Measurements from ENCODE around the gene SCP2D1. TPM values are rescaled to one million over a fixed set of nuclear protein-coding genes. Genes with fewer than 3 reads are reported as not detected.

The SCP2D1 gene
- total RNA-seq, 2 experiments from 2014 or later = not detected

DNA sequence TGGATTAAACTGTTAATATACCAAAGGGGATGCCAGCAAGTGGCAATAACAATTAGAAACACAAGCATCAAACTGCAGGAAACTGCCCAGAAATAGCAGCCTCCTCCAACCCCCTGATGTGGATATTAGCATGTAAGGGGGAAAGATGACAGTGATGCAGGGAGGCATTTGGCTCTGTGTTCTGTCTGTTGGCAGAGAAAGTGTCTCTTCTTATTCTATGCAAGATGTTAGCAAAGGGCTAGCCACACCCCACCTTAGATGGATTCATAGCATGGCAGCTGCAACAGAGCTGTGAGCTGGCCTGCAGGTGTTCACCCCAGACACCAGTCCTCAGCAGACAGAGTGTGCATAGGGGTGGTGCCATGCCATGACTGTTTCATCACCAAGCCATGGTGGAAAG is 38.0 kb downstream of the SCP2D1 start:
- Mint-ChIP-seq H3K4me1 (no peaks in the 10 kb centered on the region), H3K4me3 (no peak overlapping the region), H3K9me3 (ENCODE audit: low read depth) (no peaks in the 10 kb centered on the region), H3K27ac (no peak overlapping the region), H3K36me3 (ENCODE audit: low read depth) (no peaks in the 10 kb centered on the region), H3K27me3 (no peaks in the 10 kb centered on the region)
- intact Hi-C loops (cut with DNase I, micrococcal nuclease) = no loop called here
- DNase-seq (no peak), ATAC-seq (no peak)
- POLR2A ChIA-PET = no interaction called here
- CTCF ChIA-PET = no interaction called here

DNA sequence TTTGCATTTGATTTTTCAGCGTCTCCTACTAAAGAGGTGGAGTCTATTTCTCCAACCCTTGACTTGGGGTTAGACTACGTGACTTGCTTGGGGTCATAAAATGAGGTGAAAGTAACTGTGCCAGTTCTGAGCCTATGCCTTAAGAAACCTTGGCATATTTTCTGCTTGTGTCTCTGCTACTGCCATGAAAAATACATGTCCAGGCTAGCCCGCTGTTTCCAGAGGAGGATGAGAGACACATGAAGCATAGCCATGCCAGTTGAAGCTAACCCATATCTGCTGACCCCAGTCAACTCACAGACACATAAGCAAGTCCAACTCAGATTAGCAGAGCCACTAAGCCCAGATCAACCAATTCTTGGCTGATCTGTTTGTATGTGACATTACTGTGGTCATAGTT is 38.7 kb downstream of the SCP2D1 start:
- Mint-ChIP-seq H3K27me3 (no peaks in the 10 kb centered on the region), H3K27ac (no peak overlapping the region), H3K4me1 (no peaks in the 10 kb centered on the region), H3K4me3 (no peak overlapping the region), H3K9me3 (ENCODE audit: low read depth) (no peaks in the 10 kb centered on the region), H3K36me3 (ENCODE audit: low read depth) (no peaks in the 10 kb centered on the region)
- CTCF ChIA-PET = no interaction called here
- ATAC-seq (no peak), DNase-seq (no peak)
- POLR2A ChIA-PET = no interaction called here
- intact Hi-C loops (cut with DNase I, micrococcal nuclease) = no loop called here

DNA sequence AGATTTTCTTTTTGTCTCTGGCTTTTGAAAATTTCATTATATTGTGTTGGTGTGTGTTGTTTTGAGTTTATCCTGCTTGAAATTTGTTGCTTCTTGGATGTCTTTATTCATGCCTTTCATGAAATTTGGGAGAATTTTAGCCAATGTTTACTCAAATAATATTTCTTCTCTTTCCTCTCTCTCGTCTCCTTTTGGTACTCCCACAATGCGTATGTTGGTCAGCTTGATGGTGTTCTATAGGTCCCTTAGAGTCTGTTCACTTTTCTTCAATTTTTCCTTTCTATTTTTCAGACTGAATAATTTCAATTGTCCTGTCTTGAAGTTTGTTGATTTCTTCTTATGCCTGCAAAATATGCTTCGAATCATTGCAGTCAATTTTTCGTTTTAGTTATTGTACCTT is 39.6 kb downstream of the SCP2D1 start:
- no peaks in the 10 kb centered on the region for H3K36me3 Mint-ChIP-seq (ENCODE audit: low read depth)
- POLR2A ChIA-PET = no interaction called here
- no peak overlapping the region for H3K27ac Mint-ChIP-seq
- H3K4me1 Mint-ChIP-seq = no peaks in the 10 kb centered on the region
- H3K4me3 Mint-ChIP-seq = no peak overlapping the region
- CTCF ChIA-PET = no interaction called here
- ATAC-seq (no peak), DNase-seq (no peak)
- no peaks in the 10 kb centered on the region for H3K27me3 Mint-ChIP-seq
- no peaks in the 10 kb centered on the region for H3K9me3 Mint-ChIP-seq (ENCODE audit: low read depth)
- intact Hi-C loops (cut with DNase I, micrococcal nuclease) = no loop called here

DNA sequence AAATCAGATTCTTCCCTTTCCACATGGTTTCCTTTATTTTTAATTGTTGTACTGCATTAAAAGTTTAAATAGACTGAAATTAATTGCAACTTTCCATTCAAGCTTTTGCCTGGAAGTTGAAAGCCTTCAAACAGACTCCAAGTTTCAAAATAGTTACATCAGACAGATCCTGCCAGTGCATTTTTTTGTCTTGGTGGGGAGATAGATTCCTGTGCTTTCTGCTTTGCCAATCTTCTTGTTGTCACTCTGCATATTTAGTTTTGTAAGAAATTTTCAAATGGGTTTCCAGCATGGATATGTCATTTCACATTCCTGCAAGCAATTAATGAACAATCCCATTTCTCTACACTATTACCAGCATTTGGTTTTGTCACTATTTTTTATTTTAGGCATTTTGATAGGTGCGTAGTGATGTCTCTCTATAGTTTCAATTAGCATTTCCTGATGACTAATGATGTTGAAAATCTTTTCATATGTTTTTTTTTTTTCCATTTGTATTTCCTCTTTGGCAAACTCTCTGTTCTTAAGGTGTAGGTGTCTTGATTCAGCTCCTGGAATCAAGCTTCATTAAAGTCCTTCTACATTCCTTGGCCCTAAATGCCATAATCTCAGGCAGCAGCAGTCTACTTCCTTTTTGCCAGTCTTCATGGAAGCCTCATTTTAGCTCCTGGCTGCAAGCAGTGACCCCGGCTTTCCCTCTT is 40.5 kb downstream of the SCP2D1 start:
- intact Hi-C loops (cut with DNase I, micrococcal nuclease) = no loop called here
- Mint-ChIP-seq H3K27ac (no peak overlapping the region), H3K36me3 (ENCODE audit: low read depth) (no peaks in the 10 kb centered on the region), H3K4me1 (no peaks in the 10 kb centered on the region), H3K4me3 (no peak overlapping the region), H3K27me3 (no peaks in the 10 kb centered on the region), H3K9me3 (ENCODE audit: low read depth) (no peaks in the 10 kb centered on the region)
- POLR2A ChIA-PET = no interaction called here
- CTCF ChIA-PET = no interaction called here
- ATAC-seq = no peak
- DNase-seq = no peak

DNA sequence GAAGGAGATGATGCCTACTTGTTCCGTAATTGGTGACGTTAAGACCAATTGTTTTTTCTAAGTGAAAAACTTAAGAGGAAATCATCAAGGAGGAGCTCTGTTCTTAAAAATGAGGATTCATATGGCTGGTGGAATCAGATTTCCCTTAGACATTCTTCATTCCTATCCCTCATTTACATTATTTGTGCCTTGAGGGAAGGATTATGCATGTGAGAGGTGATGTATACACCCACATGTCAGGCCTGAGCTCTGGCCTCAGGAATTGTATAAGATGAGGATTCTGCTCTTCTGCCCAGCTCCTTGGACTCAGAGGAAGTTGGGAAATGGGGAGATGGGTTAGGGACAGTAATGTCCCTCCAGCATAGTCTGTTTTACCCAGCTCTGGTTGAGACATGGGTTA is 42.3 kb downstream of the SCP2D1 start:
- Mint-ChIP-seq H3K27me3 (no peaks in the 10 kb centered on the region), H3K9me3 (ENCODE audit: low read depth) (peaks cover 8% of the 10 kb centered on the region), H3K4me3 (no peak overlapping the region), H3K4me1 (no peaks in the 10 kb centered on the region), H3K36me3 (ENCODE audit: low read depth) (no peaks in the 10 kb centered on the region), H3K27ac (no peak overlapping the region)
- CTCF ChIA-PET = interaction anchor here (1.0 kb wide), 1 partner anchor 91 kb away, joined by 4 read pairs; no protein-coding TSS in a partner anchor
- intact Hi-C loops (cut with DNase I, micrococcal nuclease) = no loop called here
- DNase-seq (no peak), ATAC-seq (no peak)
- POLR2A ChIA-PET = no interaction called here

DNA sequence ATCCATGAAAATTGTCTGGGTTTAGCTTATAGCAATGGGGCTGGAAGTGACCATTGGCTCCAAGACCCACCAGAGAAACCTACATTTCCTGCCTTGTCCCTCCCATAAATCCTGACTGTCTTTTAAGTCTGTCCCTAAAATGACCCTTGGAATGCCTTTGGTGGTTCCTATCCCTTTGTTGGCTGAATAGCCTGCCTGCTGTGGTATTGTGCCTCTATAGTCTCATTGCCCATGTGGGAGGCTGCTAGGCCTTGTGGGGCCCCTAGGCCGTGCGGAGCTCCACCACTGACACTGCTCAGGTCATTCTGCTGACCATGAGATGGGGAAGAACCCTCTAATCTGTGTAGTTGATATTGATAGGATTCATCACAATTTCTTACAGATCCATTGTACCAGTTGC is 43.3 kb downstream of the SCP2D1 start:
- Mint-ChIP-seq H3K4me3 (no peak overlapping the region), H3K27me3 (no peaks in the 10 kb centered on the region), H3K27ac (no peak overlapping the region), H3K36me3 (ENCODE audit: low read depth) (no peaks in the 10 kb centered on the region), H3K9me3 (ENCODE audit: low read depth) (peaks cover 8% of the 10 kb centered on the region), H3K4me1 (no peaks in the 10 kb centered on the region)
- intact Hi-C loops (cut with DNase I, micrococcal nuclease) = no loop called here
- no peak for DNase-seq
- CTCF ChIA-PET = no interaction called here
- no peak for ATAC-seq
- POLR2A ChIA-PET = no interaction called here

DNA sequence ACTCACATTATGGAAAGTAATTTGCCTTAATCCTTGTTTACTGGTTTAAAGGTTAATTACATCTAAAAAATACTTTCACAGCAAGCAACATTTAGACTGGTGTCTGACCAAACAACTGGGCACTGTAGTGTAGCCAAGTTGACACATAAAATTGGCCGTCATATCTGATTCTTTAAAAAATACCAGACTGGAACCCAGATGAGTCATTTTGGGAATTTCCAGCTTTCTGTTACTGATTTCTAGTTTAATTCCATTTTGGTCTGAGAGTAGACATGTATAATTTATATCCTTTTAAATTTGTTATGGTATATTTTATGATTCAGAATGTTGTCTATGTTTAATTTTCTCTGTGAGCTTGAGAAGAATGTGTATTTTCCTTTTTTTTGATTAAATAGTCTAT is 44.1 kb downstream of the SCP2D1 start:
- ATAC-seq (no peak), DNase-seq (no peak)
- intact Hi-C loops (cut with DNase I, micrococcal nuclease) = no loop called here
- ChIA-PET POLR2A (no interaction called here), CTCF (no interaction called here)
- H3K4me1 Mint-ChIP-seq = no peaks in the 10 kb centered on the region
- H3K27me3 Mint-ChIP-seq = no peaks in the 10 kb centered on the region
- H3K27ac Mint-ChIP-seq = no peak overlapping the region
- H3K4me3 Mint-ChIP-seq = no peak overlapping the region
- no peaks in the 10 kb centered on the region for H3K36me3 Mint-ChIP-seq (ENCODE audit: low read depth)
- peaks cover 8% of the 10 kb centered on the region for H3K9me3 Mint-ChIP-seq (ENCODE audit: low read depth)

DNA sequence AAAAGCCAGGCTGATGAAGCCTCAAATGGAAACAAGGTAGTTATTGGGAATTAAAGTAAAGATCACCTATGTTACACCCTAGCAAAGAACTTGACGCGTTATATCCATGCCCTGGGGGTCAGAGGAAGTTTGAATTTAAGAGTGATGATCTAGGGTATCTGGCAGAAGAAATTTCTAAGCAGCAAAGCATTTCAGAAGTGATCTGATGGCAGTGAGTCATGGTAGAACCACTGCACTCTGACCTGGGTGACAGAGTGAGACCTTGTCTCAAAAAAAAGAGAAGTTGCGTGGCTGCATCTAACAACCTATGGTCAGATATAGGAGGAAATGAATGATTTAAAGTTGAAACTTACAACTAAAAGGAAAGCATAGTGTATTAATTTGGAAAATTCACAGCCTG is 45.2 kb downstream of the SCP2D1 start:
- Mint-ChIP-seq H3K36me3 (ENCODE audit: low read depth) (no peaks in the 10 kb centered on the region), H3K27ac (no peak overlapping the region)

More for the DNA sequence above, 45.2 kb downstream of the SCP2D1 start:
- ATAC-seq = no peak
- peaks cover 8% of the 10 kb centered on the region for H3K9me3 Mint-ChIP-seq (ENCODE audit: low read depth)
- POLR2A ChIA-PET = no interaction called here
- no peak for DNase-seq
- no peak overlapping the region for H3K4me3 Mint-ChIP-seq
- CTCF ChIA-PET = no interaction called here
- no peaks in the 10 kb centered on the region for H3K27me3 Mint-ChIP-seq
- intact Hi-C loops (cut with DNase I, micrococcal nuclease) = no loop called here
- H3K4me1 Mint-ChIP-seq = no peaks in the 10 kb centered on the region

Other genes starting within 250 kb of the SCP2D1 start
- 10 to 100 TPM; 64.4 to 66.2 TPM for gene SMIM26, start 246.4 kb upstream of the SCP2D1 start, total RNA-seq
- gene DTD1, start 225.7 kb upstream of the SCP2D1 start, total RNA-seq = 10 to 100 TPM; 40.7 to 54.6 TPM